Skeletal muscle cell (primary cell): ENCODE measurements around the gene PATZ1.

ENCODE experiments used
- DNase-seq: peaks from one replicate; pipeline ENCODE4 v3.0.0-alpha.2; 2010; ENCODE audit warnings: low read depth
- H3K4me3 ChIP-seq: 2 replicates; pipeline ENCODE4 v1.5.1; 2011; ENCODE audit warnings: low read depth, mild to moderate bottlenecking, control low read depth, low read length, moderate library complexity

Gene PATZ1

DNA sequence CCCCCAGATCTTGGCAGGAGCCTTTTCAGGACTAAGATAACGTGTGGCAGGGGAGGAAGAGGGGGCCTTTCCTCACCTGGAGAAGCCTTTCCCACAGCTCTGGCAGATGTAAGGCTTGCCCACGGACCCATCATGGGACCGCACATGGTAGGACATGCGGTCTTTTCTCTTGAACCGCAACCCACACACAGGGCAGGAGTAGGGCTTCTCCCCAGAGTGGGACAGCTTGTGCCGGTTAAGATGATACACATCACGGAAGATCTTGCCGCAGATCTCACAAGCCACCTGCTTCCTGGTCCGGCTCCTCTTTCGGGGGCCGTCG is 1.9 kb downstream of the PATZ1 start:
- no peak for DNase-seq
- peak overlapping the region; percentile 16 for H3K4me3 ChIP-seq

DNA sequence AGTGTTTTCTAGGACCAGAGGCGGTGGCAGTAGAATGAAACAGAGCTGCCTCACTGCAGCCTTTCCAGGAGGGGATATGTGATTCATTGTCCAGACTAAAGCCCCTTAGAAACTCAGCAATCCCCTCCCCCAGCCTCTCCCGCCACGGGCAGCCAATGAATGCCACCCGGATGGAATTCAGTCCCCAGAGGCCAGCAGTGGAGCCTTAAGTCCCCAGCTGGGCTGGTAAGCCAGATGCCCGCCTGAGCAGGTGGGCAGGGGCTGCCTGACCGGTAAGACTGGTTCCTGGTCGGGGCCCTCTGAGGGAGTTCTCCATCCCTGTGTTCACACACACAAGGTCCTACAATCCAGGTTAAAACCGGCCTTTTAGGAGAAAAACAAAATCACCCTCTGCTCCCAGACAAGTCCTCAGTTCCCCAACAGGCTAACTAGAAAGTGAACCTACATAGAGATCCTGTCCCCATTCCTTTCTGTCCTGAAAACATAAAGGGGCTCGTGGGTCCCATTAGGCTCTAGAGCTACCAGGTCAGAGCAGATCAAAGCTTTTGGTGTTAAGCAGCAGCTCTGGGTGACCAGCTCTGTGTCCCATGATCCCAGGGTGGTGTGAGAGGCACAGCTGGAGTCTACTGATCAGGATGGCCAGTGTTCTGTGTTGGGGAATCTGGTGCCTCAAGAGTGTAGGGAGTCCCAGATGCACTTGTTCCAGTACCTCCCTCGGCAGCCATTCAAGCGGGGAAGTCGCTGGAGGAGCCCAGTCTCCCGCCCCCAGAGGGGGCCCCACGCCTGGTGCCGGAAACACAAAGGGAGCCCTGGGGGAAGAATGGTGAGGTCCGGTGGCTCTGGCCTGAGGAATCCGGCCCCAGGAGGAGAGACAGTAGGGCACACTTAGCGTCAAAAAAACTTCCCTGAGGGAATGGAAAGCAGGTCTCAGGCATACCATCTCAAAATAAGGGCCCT is 2.6 kb downstream of the PATZ1 start:
- H3K4me3 ChIP-seq = peak overlapping the region; percentile 19
- DNase-seq = no peak

DNA sequence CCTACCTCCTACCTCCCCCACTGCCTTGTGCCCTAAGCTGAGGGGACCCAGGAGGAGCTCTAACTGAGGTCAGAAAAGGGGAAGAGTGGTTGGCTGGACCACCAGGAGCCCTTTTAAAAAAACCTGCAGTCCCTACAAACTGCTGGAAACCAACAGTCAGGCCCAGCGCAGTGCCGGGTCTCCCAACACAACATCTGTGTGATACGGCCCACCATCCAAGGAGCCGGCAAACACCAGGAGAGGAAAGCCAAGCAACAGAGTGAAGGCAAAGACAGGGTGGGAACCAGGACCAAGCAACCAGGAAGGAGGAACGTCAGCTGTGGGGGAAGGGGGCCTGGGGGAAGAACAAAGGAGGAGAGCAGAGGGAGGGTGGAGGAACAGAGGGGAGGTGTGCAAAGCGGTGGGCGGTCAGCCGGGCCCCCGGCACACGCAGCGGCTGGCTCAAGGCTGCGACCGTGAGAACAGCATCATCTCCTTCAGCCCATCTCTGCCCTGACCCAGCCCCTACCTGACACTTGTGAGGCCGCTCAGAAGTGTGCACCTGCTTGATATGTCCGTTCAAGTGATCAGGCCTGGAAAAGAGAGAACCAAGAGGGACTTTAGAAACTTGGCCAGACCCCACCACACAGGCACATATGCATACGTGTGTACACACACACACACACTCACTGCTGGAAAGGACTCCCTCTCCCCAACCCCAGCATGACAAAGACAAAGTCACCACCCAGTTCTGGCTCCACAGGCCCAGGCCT is 3.6 kb downstream of the PATZ1 start:
- DNase-seq = no peak
- H3K4me3 ChIP-seq = peak overlapping the region; percentile 19

DNA sequence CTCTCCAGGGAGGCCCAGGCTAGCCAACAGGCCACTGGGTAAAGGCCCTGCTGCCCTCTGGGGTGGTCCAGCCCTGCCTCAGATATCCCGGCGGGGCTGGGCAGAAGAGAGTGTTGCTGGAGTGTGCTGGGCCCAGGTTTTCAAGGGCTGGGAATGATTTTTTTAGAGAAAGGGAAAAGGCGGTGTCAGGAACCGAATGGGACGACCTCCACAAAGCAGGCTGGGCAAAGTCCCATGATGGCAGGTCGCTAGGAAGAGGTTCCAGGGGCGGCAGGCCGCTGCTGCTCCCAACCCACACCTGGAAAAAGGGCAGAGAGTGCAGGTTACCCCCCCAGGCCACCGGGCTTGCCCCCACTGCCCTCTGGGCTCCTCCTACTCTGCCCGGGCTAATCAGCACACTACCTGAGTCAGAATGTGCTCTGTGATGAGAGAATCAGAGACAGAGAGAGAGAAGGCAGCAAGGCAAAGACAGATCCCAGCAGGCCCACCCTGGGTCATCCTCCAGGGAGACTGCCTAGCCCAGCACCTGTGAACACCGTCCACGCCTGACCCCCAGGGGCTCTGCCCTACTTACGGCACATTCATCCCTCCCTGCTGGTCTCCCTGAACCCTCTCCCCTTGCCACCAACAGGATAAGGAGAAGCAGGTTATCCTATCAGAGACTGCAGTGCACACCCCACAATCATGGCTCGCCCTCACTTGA is 4.6 kb downstream of the PATZ1 start:
- H3K4me3 ChIP-seq = no peak overlapping the region
- DNase-seq = no peak

DNA sequence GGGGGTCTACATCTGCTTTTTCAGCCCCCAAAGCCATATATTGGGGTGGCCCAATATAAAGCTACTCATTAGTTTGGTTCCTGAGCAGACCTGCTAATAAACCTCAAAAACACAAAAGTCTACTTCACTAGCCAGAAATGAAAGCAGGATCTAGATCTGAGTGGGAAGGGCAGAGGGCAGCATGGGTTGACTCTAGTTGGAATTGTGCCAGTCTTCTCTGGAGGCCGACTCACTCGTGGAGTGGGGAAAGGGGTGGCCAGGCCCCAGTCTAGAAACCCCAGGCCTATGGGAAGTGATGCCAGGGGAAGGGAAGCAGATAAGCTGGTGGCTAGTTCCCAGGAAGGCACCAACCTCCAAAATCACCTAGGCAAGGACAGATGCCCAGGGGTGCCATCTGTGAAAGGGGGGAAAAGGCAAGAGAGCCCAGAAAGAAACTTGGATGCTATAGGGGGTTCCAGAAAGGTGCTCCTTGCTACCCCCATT is 5.3 kb downstream of the PATZ1 start:
- H3K4me3 ChIP-seq = no peak overlapping the region
- DNase-seq = no peak

DNA sequence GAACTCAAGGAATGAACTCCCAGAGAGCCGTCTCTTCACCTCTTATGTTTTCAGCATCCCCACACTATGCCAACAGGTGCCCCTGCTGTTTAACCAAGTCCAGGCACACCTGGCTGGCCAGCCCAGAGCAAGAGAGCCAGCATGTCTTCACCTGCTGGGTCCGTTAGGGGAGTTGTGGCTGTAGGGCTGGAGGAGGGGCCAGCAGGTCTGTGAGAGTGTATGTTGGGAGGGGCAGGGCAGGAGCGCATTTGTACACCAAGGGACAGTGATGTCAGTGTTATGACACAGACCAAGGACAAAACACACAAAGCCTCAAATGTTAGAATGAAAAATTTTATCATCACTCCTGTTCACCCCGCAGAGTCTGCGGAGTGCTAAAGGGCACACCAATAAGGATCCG is 5.8 kb downstream of the PATZ1 start:
- no peak overlapping the region for H3K4me3 ChIP-seq

DNA sequence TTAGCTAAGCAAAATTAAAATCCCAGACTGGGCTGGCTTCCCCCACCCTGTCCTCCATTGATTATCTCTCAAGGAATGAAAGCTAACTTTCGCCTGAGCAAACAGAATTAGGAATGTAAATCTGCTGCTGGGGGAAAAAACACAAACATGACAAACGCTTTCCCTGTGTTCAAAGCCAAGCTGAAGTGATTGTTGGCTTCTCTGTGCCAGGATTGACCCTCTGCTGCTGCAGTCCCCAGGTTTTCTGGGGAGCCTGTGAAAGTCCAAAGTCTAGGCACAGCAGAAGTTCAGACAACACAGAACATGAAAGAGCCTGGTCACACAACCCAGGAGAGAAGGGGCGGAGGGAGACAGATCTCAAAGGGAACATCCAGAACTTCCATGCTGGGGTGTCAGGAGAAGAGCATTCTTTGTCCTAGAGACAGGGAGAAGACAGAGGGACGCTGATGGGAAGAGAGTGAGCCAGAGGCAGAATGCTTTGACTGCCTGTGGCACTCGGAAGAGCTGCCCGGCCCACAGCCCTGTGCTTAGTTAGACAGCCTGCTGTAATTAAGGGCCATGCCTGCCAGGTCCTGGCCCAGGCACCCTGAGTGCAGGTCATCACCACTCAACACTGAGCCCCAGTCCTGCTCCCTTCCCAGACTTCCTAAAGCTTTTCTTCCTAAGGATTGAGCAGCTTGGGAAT is 6.9 kb downstream of the PATZ1 start:
- no peak overlapping the region for H3K4me3 ChIP-seq
- no peak for DNase-seq

More for the DNA sequence above, 5.8 kb downstream of the PATZ1 start:
- DNase-seq = no peak

DNA sequence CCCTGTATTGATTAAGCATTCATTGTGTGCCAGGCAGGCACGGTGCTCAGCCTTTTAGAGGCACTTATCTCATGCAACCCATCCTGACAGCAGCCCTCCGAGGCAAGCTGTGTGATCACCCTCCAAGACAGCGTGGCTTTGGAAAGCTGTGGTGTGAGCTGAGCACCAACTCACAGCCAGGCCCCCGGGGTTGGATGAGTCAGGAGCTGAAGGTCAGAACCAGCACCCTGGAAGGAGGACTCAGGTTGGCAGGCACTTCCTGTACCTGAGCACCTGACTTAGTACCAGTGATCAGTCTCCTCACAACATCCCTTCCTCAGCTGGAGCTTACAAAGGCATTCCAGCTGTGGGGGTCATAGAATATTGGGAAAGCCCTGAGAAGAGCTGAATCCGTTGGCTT is 9.0 kb downstream of the PATZ1 start:
- no peak overlapping the region for H3K4me3 ChIP-seq
- DNase-seq = no peak

DNA sequence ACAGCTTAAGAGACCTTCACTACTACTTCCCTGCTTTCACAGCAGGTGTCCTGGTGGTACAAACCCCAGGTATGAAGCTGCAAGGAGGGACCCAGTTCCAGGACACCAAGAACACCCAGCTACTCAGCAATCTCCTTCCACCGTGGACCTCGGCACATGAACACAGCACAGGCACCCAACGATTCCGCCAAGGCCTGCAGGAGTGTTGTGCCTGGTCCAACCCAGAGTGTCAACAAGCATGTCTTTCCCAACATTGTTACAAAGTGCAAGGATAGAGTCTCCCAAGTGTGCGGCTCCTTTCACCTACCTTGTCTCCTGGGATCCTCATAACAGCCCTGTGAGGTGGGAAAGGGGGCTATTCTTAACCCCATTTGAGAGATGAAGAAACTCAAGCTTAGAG is 11.8 kb downstream of the PATZ1 start:
- H3K4me3 ChIP-seq = no peak overlapping the region
- DNase-seq = no peak

DNA sequence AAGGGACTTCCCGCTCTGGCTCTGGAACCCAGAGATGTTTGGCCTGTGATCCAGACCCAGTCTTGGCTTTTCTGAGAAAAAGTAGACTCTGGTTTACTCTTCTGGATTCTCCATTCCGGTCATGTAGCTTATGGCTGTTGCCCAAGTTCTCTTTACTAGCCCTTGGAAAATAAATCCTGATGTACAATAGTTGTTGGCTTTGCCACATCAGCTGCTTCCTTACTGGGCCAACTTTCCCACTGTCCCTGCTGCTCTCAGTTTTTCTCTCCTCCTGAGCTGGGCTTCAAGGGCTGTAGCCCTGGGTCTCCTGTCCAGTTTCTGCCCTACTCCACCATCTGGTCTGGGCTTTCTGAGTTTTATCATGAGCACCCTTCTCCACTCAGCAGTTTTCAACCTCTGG is 12.5 kb downstream of the PATZ1 start:
- no peak for DNase-seq
- H3K4me3 ChIP-seq = no peak overlapping the region

DNA sequence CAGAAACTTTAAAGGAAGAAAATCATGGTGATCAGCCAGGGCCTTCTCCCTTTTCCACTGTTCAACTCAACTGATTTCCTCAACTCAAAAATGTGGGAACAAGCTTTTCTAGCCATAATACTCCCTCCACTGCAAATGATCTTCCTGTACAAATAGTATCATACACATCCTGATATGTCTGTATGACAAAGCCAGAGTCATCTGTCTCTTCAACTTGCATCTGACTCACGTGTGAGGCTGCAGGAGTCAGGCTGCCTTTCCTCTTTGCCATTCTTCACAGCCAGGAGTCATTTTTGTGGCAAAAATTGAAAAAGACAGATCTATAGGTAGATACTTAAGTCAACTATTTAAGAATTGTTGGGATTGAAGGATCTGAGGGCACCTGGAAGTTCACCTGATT is 13.3 kb downstream of the PATZ1 start:
- no peak for DNase-seq
- no peak overlapping the region for H3K4me3 ChIP-seq

DNA sequence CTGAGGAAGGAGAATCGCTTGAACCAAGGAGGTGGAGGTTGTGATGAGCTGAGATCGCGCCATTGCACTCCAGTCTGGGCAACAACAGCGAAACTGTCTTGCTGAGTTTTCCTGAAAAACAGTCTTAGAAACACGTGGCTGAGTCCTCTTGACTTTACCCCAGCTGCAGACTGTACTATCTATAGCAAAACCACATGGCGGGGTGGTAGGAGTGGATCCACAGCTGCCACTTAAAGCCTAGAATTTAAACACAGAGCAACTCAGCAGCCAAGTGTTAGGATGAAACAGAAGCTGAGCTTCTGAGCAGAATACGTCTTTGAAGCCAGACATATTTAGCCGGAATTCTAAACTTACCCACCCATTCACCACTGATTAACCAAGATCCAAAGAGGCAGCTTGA is 14.1 kb downstream of the PATZ1 start:
- H3K4me3 ChIP-seq = no peak overlapping the region
- no peak for DNase-seq

DNA sequence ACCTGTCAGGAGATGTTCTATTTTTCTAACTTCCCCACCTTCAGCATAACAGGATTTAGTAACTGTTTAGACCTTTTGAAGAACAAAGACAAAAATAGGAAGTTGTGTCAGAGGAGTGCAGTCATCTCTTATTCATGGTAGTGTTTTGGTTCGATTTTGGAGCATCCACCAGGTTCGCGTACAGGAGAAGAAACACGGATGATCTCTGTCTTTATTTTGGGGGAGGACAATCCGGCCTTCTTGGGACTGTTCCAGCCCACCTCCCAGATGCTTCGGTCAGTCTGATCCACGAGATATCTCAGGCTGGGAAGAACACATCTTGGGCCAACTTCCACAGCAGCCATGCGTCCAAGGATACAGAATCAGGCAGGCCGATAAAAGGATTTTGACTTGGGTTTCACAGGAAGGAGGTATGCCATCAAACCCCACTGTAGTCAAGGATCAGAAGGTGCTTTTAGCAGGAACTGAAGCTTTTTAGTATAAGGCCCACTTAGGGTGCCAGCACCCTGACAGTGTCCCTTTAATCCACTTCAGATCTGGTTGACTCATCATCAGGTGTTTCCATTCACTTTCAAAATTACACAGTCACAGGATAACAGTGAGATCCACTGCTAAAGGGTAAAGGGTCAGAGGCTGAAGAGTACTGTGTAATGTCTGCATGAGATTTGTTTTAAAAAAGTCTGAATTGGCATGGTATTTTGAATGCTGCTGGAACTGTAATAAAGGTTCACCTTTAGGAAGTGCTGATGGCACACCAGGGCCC is 16.5 kb downstream of the PATZ1 start:
- no peak overlapping the region for H3K4me3 ChIP-seq
- DNase-seq = no peak

DNA sequence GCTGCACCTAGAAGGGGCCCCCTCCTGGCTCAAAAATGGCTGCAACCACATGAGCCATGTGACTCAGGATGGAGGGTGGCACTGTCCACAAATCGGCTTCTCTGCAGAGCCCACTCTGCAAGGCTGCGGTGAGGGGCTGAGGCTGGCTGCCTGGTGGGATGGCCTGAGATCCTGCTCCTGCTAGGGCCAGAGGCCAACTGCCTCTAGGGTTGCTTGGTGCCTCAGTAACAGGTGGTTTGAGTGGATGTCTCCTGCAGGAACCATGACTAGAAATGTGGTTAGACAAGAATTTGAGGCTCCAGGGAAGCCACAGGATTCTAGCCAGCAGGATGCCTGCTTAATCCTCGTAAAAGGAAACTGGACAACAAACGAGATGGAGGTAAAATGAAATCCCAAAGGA is 17.1 kb downstream of the PATZ1 start:
- H3K4me3 ChIP-seq = no peak overlapping the region
- no peak for DNase-seq

DNA sequence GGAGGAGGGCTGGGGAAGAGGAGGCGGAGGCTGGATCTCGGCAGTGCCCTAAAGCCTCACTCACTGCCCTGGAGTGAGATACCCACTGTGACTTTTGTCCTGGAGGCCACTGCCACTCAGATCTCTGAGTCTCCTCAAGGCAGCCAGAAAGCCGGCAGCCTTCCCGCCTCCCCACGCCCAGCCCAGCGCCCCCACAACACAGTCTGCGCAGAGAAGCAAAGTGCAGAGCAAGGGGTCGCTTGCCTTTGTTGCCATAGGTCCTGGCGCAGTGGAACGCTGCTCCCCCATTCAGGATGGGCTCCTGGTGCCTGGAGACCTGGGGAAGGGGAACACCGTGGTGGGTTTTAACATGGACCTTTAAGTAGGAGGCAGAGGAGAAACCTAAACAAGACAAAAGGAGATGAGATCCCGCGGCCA is 17.6 kb downstream of the PATZ1 start:
- H3K4me3 ChIP-seq = no peak overlapping the region
- no peak for DNase-seq

DNA sequence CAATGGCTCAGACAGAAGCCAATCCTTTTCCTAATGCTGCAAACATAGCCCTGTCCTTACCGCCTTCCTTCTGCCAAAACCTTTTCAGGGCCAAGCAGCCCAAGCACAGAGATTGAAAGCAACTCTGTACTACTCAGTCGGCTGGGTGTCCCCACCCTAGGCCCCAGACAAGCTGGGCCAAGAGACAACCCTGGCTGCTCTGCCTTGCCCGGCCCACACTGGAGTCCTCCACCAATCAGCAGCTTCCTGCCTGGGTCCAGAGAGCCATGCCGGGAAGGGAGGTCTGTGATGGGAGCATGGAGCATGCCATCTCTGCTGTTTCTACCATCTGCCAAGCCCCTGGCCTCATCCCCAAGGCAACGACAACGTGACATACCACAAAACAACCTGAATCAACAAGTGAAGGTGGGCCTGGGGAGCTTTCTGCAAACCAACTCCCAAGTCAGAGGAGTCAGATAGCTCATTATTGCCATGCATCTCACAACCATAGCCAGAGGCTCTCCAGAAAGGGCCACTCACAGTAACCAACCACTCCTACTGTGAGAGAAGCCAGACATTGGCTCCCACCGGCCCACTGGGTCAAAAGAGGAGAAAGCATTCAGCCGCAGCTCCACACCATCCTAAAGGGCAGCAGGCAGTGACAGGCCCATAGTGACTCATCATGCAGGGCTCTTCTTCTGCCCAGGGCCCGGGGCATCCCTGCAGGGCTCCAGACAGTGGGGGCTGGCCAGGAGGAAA is 18.2 kb downstream of the PATZ1 start:
- no peak overlapping the region for H3K4me3 ChIP-seq
- no peak for DNase-seq

DNA sequence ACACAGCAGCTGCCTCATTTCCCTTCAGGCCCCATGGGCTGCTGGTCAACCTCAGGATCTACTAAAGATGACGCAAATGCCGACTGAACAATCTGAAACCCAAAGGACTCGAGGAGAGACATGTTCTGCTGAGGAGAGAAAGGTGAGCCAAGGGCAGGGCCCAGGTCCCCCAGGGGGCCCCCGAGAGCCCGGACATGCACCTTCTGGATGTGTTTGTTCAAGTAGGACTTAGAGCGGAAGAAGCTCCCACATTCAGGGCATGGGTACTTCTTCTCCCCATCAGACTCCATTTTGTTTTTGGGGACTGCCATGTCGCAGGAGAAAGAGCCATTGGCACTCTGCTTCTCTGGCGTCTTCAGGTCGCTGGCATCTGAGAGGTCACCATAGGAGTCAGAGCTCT is 19.3 kb downstream of the PATZ1 start:
- DNase-seq = no peak
- no peak overlapping the region for H3K4me3 ChIP-seq
